Fibroblast of skin of scalp (primary cell): ENCODE results near the gene GPR135.
"Not testable (repeated sequence)": the region's sequence is repeated elsewhere in the genome, so short reads cannot be mapped to it uniquely, and the experiment has no call there.

ENCODE experiments used
- DNase-seq: peaks from one replicate; pipeline ENCODE4 v3.0.0-alpha.2; 2013

GPR135 gene

GRCh38 chr14:59474172-59474571 lies 9.0 kb upstream of the GPR135 start:
- peak; percentile 75 for DNase-seq

GRCh38 chr14:59464486-59465315 lies 479 bp downstream of the GPR135 start:
- peak; percentile 44 for DNase-seq

- DNase-seq = no peak
Measured at GRCh38 chr14:59463787-59464485, 1.2 kb downstream of the GPR135 start.

- DNase-seq = no peak
Measured at GRCh38 chr14:59461891-59462290, 3.3 kb downstream of the GPR135 start.

GRCh38 chr14:59460378-59460777 lies 4.8 kb downstream of the GPR135 start:
- DNase-seq = no peak

- no peak for DNase-seq
Measured at GRCh38 chr14:59458486-59458885, 6.7 kb downstream of the GPR135 start.

- DNase-seq = peak; percentile 65
Measured at GRCh38 chr14:59455411-59455810, 9.8 kb downstream of the GPR135 start.

GRCh38 chr14:59454139-59454538 lies 11.0 kb downstream of the GPR135 start:
- DNase-seq = peak; percentile 92

- DNase-seq = no peak
Measured at GRCh38 chr14:59451849-59452248, 13.3 kb downstream of the GPR135 start.

- DNase-seq = no peak
Measured at GRCh38 chr14:59450716-59451115, 14.5 kb downstream of the GPR135 start.

- DNase-seq = not testable (repeated sequence)
Measured at GRCh38 chr14:59448673-59449072, 16.5 kb downstream of the GPR135 start.

GRCh38 chr14:59439256-59439965 lies 25.8 kb downstream of the GPR135 start:
- peak; percentile 79 for DNase-seq

- DNase-seq = peak; percentile 92
Measured at GRCh38 chr14:59438195-59438647, 27.0 kb downstream of the GPR135 start.

GRCh38 chr14:59435987-59436386 lies 29.2 kb downstream of the GPR135 start:
- no peak for DNase-seq

GRCh38 chr14:59435101-59435500 lies 30.1 kb downstream of the GPR135 start:
- no peak for DNase-seq

- DNase-seq = no peak
Measured at GRCh38 chr14:59429790-59430189, 35.4 kb downstream of the GPR135 start.

- peak; percentile 76 for DNase-seq
Measured at GRCh38 chr14:59428581-59429012, 36.6 kb downstream of the GPR135 start.

GRCh38 chr14:59427653-59428580 lies 37.3 kb downstream of the GPR135 start:
- peak; percentile 74 for DNase-seq

- DNase-seq = no peak
Measured at GRCh38 chr14:59425322-59425935, 39.8 kb downstream of the GPR135 start.

- no peak for DNase-seq
Measured at GRCh38 chr14:59424341-59425071, 40.7 kb downstream of the GPR135 start.
